ENCODE data around the gene PAFAH1B1. TPM values are rescaled to one million over a fixed set of nuclear protein-coding genes. Genes with fewer than 3 reads are reported as not detected.
A peak's percentile ranks its signal among the peaks of the same experiment; 100 is the strongest.

The PAFAH1B1 gene
- total RNA-seq, 4 donors from 2014 or later: 84.4 to 189 (median 159) TPM

DNA sequence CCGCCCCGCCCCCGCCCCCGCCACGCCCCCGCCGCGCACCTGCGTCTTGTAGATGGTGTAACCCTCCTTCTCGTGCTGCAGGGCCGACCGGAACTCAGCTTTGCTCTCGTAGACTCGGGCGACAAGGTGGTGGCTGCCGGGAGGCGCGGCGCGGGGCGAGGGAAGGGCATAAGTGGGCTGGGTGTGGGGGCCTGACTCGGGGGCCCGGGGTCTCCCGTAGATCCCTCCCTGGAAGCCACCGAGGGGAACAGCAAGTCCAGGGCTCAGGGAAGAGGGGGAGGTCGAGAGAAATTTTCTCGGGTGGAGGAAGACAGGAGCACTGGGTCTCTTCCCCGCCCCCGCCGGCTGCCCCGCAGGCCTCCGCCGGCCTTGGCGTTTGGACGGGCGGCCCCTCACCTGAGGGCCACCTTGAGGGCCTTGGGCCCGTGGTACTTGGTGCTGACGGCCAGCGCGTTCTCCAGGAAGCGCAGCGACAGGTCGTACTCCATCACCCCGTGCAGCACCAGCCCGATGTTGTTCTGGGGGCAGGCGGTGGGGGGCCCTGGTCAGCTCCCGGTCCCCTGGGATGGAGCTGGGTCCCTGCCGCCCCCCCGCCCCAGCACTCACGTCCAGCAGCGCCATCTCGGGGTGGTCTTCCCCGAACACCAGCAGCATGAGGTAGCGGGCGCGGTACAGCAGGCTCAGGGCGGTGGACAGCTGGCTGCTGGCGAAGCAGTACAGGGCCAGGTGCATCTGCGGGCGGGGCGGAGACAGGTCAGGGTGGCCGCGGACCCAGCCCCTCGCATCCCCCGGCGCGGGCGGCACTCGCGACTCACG, 98.7 kb downstream of the PAFAH1B1 start:
- intact Hi-C loops (cut with DNase I; ENCODE audit: low total_unique reads): no loop called here
- no peaks in the 10 kb centered on the region for H3K36me3 ChIP-seq
- H3K9me3 ChIP-seq: no peaks in the 10 kb centered on the region
- H3K4me3 ChIP-seq: no peak overlapping the region
- no peaks in the 10 kb centered on the region for H3K4me1 ChIP-seq
- no peak overlapping the region for H3K27ac ChIP-seq
- TF ChIP-seq POLR2A (IDR thresholded peaks at IDR 0.05): no peak
- TF ChIP-seq, protein P1, sequence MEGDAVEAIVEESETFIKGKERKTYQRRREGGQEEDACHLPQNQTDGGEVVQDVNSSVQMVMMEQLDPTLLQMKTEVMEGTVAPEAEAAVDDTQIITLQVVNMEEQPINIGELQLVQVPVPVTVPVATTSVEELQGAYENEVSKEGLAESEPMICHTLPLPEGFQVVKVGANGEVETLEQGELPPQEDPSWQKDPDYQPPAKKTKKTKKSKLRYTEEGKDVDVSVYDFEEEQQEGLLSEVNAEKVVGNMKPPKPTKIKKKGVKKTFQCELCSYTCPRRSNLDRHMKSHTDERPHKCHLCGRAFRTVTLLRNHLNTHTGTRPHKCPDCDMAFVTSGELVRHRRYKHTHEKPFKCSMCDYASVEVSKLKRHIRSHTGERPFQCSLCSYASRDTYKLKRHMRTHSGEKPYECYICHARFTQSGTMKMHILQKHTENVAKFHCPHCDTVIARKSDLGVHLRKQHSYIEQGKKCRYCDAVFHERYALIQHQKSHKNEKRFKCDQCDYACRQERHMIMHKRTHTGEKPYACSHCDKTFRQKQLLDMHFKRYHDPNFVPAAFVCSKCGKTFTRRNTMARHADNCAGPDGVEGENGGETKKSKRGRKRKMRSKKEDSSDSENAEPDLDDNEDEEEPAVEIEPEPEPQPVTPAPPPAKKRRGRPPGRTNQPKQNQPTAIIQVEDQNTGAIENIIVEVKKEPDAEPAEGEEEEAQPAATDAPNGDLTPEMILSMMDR (IDR thresholded peaks at IDR 0.05): no peak
- H3K27me3 ChIP-seq: no peaks in the 10 kb centered on the region
- no peak for DNase-seq

DNA sequence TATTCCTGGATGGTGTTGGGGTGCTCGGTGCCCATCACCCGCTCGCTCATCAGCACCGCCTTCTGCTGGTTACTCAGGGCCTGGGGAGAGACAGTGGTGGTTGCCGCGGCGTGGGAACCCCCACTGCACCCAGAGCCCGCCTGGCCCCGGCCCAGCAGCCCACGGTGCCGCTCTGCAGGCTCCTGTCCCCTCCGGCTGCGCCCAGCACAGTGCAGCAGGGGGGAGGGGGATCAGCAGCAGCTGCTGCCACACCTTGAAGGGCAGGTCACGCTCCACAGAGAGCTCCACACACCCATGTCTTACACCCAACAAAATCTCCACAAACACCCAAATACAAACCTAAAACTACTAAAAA, 99.3 kb downstream of the PAFAH1B1 start:
- Histone ChIP-seq H3K4me3 (no peak overlapping the region), H3K36me3 (no peaks in the 10 kb centered on the region)

DNA sequence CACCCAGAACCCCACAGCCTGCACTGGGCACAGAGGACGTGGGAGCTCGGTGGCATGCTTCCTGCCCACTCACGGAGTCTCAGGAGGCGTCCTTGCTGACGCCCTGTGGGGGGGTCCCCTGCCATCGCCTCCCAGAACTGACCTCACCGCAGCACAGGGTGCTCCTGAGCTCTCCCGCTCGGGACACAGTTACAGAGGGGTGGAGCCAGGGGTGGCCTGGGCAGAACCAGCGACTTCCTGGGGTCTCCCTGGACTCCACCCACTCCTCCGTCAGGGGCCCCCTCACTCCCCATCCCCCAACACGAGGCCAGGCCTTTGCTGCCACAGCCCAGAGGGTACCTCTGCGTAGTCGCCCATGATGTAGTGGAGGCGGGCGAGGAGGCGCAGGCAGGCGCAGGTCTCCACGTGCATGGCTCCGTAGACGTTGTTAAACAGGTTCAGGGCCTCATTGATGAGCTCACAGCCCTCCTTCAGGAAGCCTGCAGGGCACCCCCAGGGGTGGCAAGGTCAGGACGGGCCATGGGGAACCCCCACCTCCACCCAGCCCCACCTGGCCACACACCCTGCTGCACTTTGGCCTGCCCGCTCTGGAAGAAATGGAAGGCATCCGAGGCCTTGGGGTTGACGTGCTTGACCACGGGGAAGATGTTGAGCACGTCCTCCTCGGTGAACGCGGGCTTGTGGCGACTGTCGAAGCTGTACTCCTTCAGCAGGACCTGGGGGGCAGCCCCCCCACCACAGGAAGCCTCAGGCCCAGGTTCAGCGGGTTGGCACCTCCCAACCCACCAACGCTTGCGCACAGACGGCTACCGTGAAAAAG, 100.3 kb downstream of the PAFAH1B1 start:
- Histone ChIP-seq H3K27me3 (no peaks in the 10 kb centered on the region), H3K4me1 (no peaks in the 10 kb centered on the region), H3K36me3 (no peaks in the 10 kb centered on the region), H3K4me3 (no peak overlapping the region), H3K9me3 (no peaks in the 10 kb centered on the region), H3K27ac (no peak overlapping the region)
- TF ChIP-seq POLR2A (IDR thresholded peaks at IDR 0.05): no peak
- TF ChIP-seq, protein P1 (IDR thresholded peaks at IDR 0.05): no peak
- intact Hi-C loops (cut with DNase I; ENCODE audit: low total_unique reads): no loop called here
- peak; percentile 13 for DNase-seq

More for the DNA sequence above, 99.3 kb downstream of the PAFAH1B1 start:
- Histone ChIP-seq H3K27me3 (no peaks in the 10 kb centered on the region), H3K4me1 (no peaks in the 10 kb centered on the region), H3K27ac (no peak overlapping the region), H3K9me3 (no peaks in the 10 kb centered on the region)
- TF ChIP-seq, protein P1 (IDR thresholded peaks at IDR 0.05): no peak
- no peak for TF ChIP-seq POLR2A (IDR thresholded peaks at IDR 0.05)
- DNase-seq: no peak
- intact Hi-C loops (cut with DNase I; ENCODE audit: low total_unique reads): no loop called here

DNA sequence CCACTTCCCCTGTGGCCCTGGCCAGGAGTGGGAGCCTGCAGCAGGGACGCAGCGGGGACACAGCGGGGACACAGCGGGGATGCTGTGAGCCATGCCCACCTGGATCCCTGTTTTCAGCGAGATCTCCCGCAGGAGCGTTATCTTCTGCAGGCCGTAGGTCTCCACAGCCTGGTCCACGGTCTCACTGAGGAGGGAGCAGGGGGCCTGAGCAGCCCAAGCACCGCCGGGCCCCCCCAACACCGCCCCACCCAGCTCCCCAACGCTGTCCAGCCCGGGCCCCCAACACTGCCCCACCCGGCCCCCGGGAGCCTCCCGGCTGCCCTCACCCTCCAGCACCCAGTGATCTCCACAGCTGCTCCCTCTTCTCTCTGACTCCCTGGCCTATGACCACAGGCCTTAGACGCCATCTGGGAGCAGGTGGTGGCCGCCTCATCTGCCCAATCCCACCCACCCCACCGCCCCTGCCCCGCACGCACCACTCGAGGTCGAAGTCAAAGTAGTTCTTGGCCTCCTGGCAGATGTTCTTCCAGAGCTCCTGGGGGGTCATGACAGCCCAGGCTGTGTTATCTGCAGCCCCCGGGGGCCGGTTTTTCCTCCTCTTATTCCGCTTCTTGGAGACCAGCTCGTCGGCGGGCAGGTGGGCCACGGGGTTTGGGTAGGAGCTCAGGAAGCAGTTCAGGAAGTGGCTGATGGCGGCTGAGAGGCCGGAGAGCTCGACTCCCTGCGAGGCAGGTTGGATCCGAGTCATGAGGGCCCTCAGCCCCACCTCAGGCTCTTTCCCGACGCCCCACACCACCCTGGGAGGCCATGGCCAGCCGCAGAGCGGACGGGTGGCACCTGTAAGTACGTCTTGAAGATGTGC, 101.2 kb downstream of the PAFAH1B1 start:
- H3K27ac ChIP-seq: no peak overlapping the region
- no peaks in the 10 kb centered on the region for H3K27me3 ChIP-seq
- H3K9me3 ChIP-seq: no peaks in the 10 kb centered on the region
- H3K4me1 ChIP-seq: no peaks in the 10 kb centered on the region
- TF ChIP-seq POLR2A (IDR thresholded peaks at IDR 0.05): no peak
- TF ChIP-seq, protein P1 (IDR thresholded peaks at IDR 0.05): no peak
- intact Hi-C loops (cut with DNase I; ENCODE audit: low total_unique reads): no loop called here
- H3K36me3 ChIP-seq: no peaks in the 10 kb centered on the region
- no peak overlapping the region for H3K4me3 ChIP-seq
- DNase-seq: peak in 1 of 2 donors; percentile 13
